SK-N-MC (cell line): ENCODE measurements around the gene PAK5.

Source experiments
- EZH2 ChIP-seq: fragments of 200-600 bp; sonication (generic); IDR thresholded peaks from one replicate; pipeline ENCODE4 v1.6.1; 2017; ENCODE audit warnings: antibody characterized with exemption
- FOXP2 ChIP-seq: optimal IDR thresholded peaks from 2 replicates; pipeline ENCODE3; 2011; ENCODE audit warnings: mild to moderate bottlenecking, moderate library complexity; ENCODE audit not compliant: insufficient read depth; ENCODE audit errors: extremely low read length, control extremely low read depth
- POLR2AphosphoS5 ChIP-seq: IDR thresholded peaks from 2 replicates; pipeline ENCODE4 v1.6.1; 2012; ENCODE audit warnings: mild to moderate bottlenecking, low read depth, low read length, borderline replicate concordance

- no peak for TF ChIP-seq POLR2AphosphoS5
- TF ChIP-seq EZH2, result no peak
- TF ChIP-seq FOXP2, result no peak
Observed at GRCh38 chr20:9610665-9611064, 228.2 kb downstream of the PAK5 start.
